K562 (cell line): Measurements from ENCODE around the gene MYCBPAP. TPM values are rescaled to one million over a fixed set of nuclear protein-coding genes. Genes with fewer than 3 reads are reported as not detected.

ENCODE experiments used
- ATAC-seq: fragments of 200-7000 bp; cut with Tn5 transposase; 3 replicates; pipeline ENCODE4 v1.9.1; 2020; ENCODE audit warnings: moderate library complexity
- BruUV-seq: library from RNA; stranded (reverse); fragments of 400-500 nt; replicated peaks from 2 replicates; lab custom pipeline; 2021; lab: Mats Ljungman, UMichigan
- CTCF ChIA-PET: fragments of 300-600 bp; formaldehyde crosslinking; extraction: SDS; loops from one replicate; lab custom pipeline; 2021; ENCODE audit warnings: low intra/inter-chr PET ratio; lab: Yijun Ruan, JAX
- POLR2A ChIA-PET: fragments of 300-600, 350-650 bp; sonication (Branson Sonifier 250); formaldehyde crosslinking; extraction: SDS; loops from one replicate; lab custom pipeline; 2021; ENCODE audit warnings: antibody characterized with exemption, inconsistent platforms; lab: Yijun Ruan, JAX
- DNase-seq, 4 experiments: peaks; one replicate each; pipeline versions ENCODE4 v3.0.0 to v3.0.0-alpha.2; 2011 to 2018; ENCODE audit warnings: low spot score in 3 of 4, mixed read lengths in 3 of 4; ENCODE audit errors: extremely low read depth in 1 of 4
- FAIRE-seq: peaks from 2 replicates; lab custom pipeline; 2011; peaks lifted over from hg19 to GRCh38; lab: Jason Lieb, UNC
- H2AFZ ChIP-seq: 2 replicates; pipeline ENCODE4 v1.6.0; 2011; ENCODE audit warnings: low read depth, low read length, control low read depth, inconsistent platforms
- H3K27ac ChIP-seq: fragments of 200-600 bp; 3 replicates; pipeline ENCODE4 v1.8.0; 2011; ENCODE audit warnings: low read depth, mild to moderate bottlenecking, control low read depth, inconsistent platforms, low read length, moderate library complexity, mixed read lengths; ENCODE audit errors: extremely low read depth
- H3K27me3 ChIP-seq, 2 experiments: fragments of 300-600 bp in 1 of 2; 2 replicates in 1 of 2; 3 replicates in 1 of 2; pipeline versions ENCODE4 v1.6.0 to v1.8.0; 2011; ENCODE audit warnings: inconsistent platforms in 2 of 2, low read length in 2 of 2, mild to moderate bottlenecking in 1 of 2, mixed read lengths in 1 of 2, moderate library complexity in 1 of 2; ENCODE audit not compliant: control insufficient read depth in 2 of 2, insufficient read depth in 2 of 2
- H3K36me3 ChIP-seq: fragments of 300-600 bp; 3 replicates; pipeline ENCODE4 v1.8.0; 2011; ENCODE audit warnings: mild to moderate bottlenecking, low read length, inconsistent platforms; ENCODE audit not compliant: control insufficient read depth, insufficient read depth
- H3K4me1 ChIP-seq, 2 experiments: fragments of 200-600 bp in 1 of 2; replicated peaks in 1 of 2; 2 replicates in 1 of 2; 3 replicates in 1 of 2; pipeline versions ENCODE4 v1.5.1 to v1.8.0; 2011; ENCODE audit warnings: inconsistent platforms in 2 of 2, low read length in 2 of 2, mild to moderate bottlenecking in 1 of 2, mixed read lengths in 1 of 2, moderate library complexity in 1 of 2; ENCODE audit not compliant: control insufficient read depth in 2 of 2, insufficient read depth in 2 of 2
- H3K4me2 ChIP-seq: 2 replicates; pipeline ENCODE4 v1.6.1; 2011; ENCODE audit warnings: low read length, control low read depth, inconsistent platforms, mixed read lengths; ENCODE audit not compliant: insufficient read depth
- H3K4me3 ChIP-seq: fragments of 200-600 bp; sonication (generic), shearing (Covaris generic); 2 replicates; pipeline ENCODE4 v1.5.1; 2016; ENCODE audit warnings: control low read depth, inconsistent platforms
- H3K79me2 ChIP-seq: fragments of 200-600 bp; 3 replicates; pipeline ENCODE4 v1.8.0; 2011; ENCODE audit warnings: low read length, inconsistent platforms; ENCODE audit not compliant: control insufficient read depth, insufficient read depth
- H3K9ac ChIP-seq, 2 experiments: 2 replicates each; pipeline versions ENCODE4 v1.6.0 to v1.6.1; 2011; ENCODE audit warnings: low read depth in 2 of 2, low read length in 2 of 2, control low read depth in 1 of 2, inconsistent platforms in 1 of 2, mild to moderate bottlenecking in 1 of 2, mixed read lengths in 1 of 2; ENCODE audit not compliant: insufficient read depth in 1 of 2
- H3K9me1 ChIP-seq: one replicate; pipeline ENCODE4 v1.6.0; 2011; ENCODE audit warnings: inconsistent platforms, mild to moderate bottlenecking, low read length, moderate library complexity; ENCODE audit not compliant: control insufficient read depth, insufficient read depth
- H3K9me3 ChIP-seq: replicated peaks from 2 replicates; pipeline ENCODE4 v1.5.1; 2011; ENCODE audit warnings: low read depth, low read length, inconsistent platforms; ENCODE audit not compliant: control insufficient read depth, insufficient read depth
- H4K20me1 ChIP-seq: replicated peaks from 2 replicates; pipeline ENCODE4 v1.6.1; 2011; ENCODE audit warnings: low read length, inconsistent platforms, mixed read lengths; ENCODE audit not compliant: control insufficient read depth, insufficient read depth
- ASH1L ChIP-seq: fragments of 450-650 bp; IDR thresholded peaks from 2 replicates; pipeline ENCODE4 v1.6.1; 2018; ENCODE audit warnings: borderline replicate concordance, mild to moderate bottlenecking, low read depth; ENCODE audit not compliant: partially characterized antibody
- WHSC1 ChIP-seq: IDR thresholded peaks from one replicate; pipeline ENCODE4 v1.6.1; 2012; ENCODE audit warnings: low read length, control low read depth, inconsistent platforms
- ZNF512 ChIP-seq: IDR thresholded peaks from 2 replicates; pipeline ENCODE4 v1.6.1; 2016; ENCODE audit warnings: missing genetic modification characterization, missing compliant biosample characterization
- WGBS: fragments of 100-300 bp; shearing (Covaris generic); methylation state at CpG from one replicate; pipeline ENCODE4 v1.1.6; 2016; ENCODE audit warnings: low coverage, mixed read lengths; ENCODE audit not compliant: insufficient coverage; ENCODE audit errors: missing lambda C conversion rate; 5-methylcytosine and 5-hydroxymethylcytosine counted together
- in situ Hi-C: fragments of 300-500 bp; cut with MboI; formaldehyde crosslinking; loops from 4 replicates; pipeline ENCODE4 v1.15.0; 2018; ENCODE audit warnings: inconsistent platforms, mixed read lengths
- intact Hi-C: fragments of 100-400 bp; cut with micrococcal nuclease; formaldehyde crosslinking; loops from 2 replicates; pipeline ENCODE4 v1.14.2; 2022
- polyA plus RNA-seq, 8 experiments: library from polyadenylated mRNA; depleted of rRNA in 4 of 8; stranded (reverse) in 5 of 8; unstranded in 3 of 8; fragments of >200 nt; fragmentation: Nextera tagmentation in 2 of 8; fragmentation: Illumina TruSeq in 1 of 8; extraction: Ambion mirVana in 2 of 8; extraction: Trizol in 1 of 8; gene quantifications; 2 replicates each; pipeline versions ENCODE4 v1.2.1 to v1.2.3, GENCODE V29; 2011 to 2014; ENCODE audit warnings: inconsistent platforms in 1 of 8, missing spikeins in 1 of 8
- total RNA-seq, 7 experiments: library from RNA; depleted of rRNA in 6 of 7; stranded (reverse); fragments of >200 nt in 6 of 7; fragmentation: Illumina TruSeq in 2 of 7; extraction: Trizol in 2 of 7; gene quantifications; 2 replicates each; pipeline versions ENCODE4 v1.2.1 to v1.2.3, GENCODE V29; 2011 to 2021; ENCODE audit warnings: low replicate concordance in 1 of 7

The MYCBPAP gene
- total and polyA plus RNA-seq, 9 of the 15 experiments (the other 6 are each of a cell fraction or from before 2014, with no cell fraction given) = not detected

GRCh38 chr17:50483266-50483665 lies 25.0 kb upstream of the MYCBPAP start:
- ChIA-PET CTCF (interaction anchor here (0.6 to 1.2 kb wide), 5 partner anchors 64 to 358 kb away, joined by 3 to 7 read pairs (median 5); partner anchors contain the start of gene SPATA20), POLR2A (interaction anchor here (1.1 kb wide), 1 partner anchor 39 kb away, joined by 3 read pairs; no protein-coding TSS in a partner anchor)
- Histone ChIP-seq H3K79me2 (peaks cover 18% of the 10 kb centered on the region), H2AFZ (no peak overlapping the region), H3K4me1 (peaks cover 5 to 21% of the 10 kb centered on the region in 2 experiments; a peak in 4 of 5 replicates), H3K4me2 (no peak overlapping the region), H3K36me3 (peaks cover 53% of the 10 kb centered on the region), H3K4me3 (no peak overlapping the region), H3K27ac (no peak overlapping the region), H3K9me1 (no peaks in the 10 kb centered on the region), H3K27me3 (no peaks in the 10 kb centered on the region), H3K9ac (peak overlapping the region in 1 of 2 experiments; percentile 67; a peak in 2 of 4 replicates), H4K20me1 (no peaks in the 10 kb centered on the region), H3K9me3 (no peaks in the 10 kb centered on the region)
- ATAC-seq = no peak
- DNase-seq = no peak
- in situ Hi-C loops = no loop called here
- TF ChIP-seq ZNF512 (tag) = 0 out of 2 replicates have a peak, but pooled peaks have one; percentile 4
- TF ChIP-seq ASH1L = no peak
- no peak for TF ChIP-seq WHSC1
- intact Hi-C loops = loop anchor here (2.0 to 5.0 kb wide), 4 partner anchors 64 to 359 kb away; partner anchors contain the start of gene SPATA20
- BruUV-seq = no TSS peak
- WGBS = 88% methylated on average over 5 of the region's 5 CpGs
- FAIRE-seq = no peak
